ENCODE measurements around the gene DPPA3. TPM values are rescaled to one million over a fixed set of nuclear protein-coding genes. Genes with fewer than 3 reads are reported as not detected.
"Not testable (repeated sequence)": the region's sequence is repeated elsewhere in the genome, so short reads cannot be mapped to it uniquely, and the experiment has no call there.

The DPPA3 gene
- total RNA-seq, 4 donors from 2014 or later = not detected

GRCh38 chr12:7716381-7716780, 5.1 kb downstream of the DPPA3 start:
- no peak for DNase-seq
- H3K4me3 ChIP-seq = no peak overlapping the region

GRCh38 chr12:7719946-7720730, 8.9 kb downstream of the DPPA3 start:
- no peak for DNase-seq
- TF ChIP-seq, protein P1, sequence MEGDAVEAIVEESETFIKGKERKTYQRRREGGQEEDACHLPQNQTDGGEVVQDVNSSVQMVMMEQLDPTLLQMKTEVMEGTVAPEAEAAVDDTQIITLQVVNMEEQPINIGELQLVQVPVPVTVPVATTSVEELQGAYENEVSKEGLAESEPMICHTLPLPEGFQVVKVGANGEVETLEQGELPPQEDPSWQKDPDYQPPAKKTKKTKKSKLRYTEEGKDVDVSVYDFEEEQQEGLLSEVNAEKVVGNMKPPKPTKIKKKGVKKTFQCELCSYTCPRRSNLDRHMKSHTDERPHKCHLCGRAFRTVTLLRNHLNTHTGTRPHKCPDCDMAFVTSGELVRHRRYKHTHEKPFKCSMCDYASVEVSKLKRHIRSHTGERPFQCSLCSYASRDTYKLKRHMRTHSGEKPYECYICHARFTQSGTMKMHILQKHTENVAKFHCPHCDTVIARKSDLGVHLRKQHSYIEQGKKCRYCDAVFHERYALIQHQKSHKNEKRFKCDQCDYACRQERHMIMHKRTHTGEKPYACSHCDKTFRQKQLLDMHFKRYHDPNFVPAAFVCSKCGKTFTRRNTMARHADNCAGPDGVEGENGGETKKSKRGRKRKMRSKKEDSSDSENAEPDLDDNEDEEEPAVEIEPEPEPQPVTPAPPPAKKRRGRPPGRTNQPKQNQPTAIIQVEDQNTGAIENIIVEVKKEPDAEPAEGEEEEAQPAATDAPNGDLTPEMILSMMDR (IDR thresholded peaks at IDR 0.05) = no peak
- no peak for TF ChIP-seq POLR2A (IDR thresholded peaks at IDR 0.05)
- Histone ChIP-seq H3K9me3 (no peaks in the 10 kb centered on the region), H3K27me3 (no peaks in the 10 kb centered on the region), H3K27ac (no peak overlapping the region), H3K4me3 (no peak overlapping the region), H3K36me3 (no peaks in the 10 kb centered on the region), H3K4me1 (no peaks in the 10 kb centered on the region)

More at GRCh38 chr12:7716381-7716780, 5.1 kb downstream of the DPPA3 start:
- no peaks in the 10 kb centered on the region for H3K27me3 ChIP-seq
- no peak overlapping the region for H3K27ac ChIP-seq
- H3K4me1 ChIP-seq = no peaks in the 10 kb centered on the region
- no peaks in the 10 kb centered on the region for H3K36me3 ChIP-seq
- no peak for TF ChIP-seq POLR2A (IDR thresholded peaks at IDR 0.05)
- TF ChIP-seq, protein P1 (IDR thresholded peaks at IDR 0.05) = peak in 3 of 6 experiments; percentile 11 to 31 (median 18)
- H3K9me3 ChIP-seq = no peaks in the 10 kb centered on the region

DNA sequence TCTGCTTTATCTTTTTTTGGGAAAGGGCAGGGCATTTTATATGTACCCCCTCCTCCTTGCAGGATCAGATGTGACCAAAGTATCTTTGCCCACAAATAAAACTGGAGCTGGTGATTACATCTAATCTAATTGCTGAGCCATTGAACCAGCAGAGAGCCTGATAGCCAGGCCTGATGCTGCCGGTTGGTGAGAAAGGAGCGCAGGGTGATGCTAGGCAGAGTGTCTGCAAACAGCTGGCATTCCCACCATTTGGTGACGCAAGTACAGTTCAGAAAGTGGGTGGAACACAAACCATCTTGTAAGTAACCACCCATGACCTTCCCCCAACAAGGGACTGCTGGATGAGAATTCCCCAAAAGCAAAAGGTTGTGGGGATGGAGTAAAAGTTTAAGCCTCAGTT, 12.7 kb downstream of the DPPA3 start:
- TF ChIP-seq, protein P1 (IDR thresholded peaks at IDR 0.05) = no peak
- no peak for TF ChIP-seq POLR2A (IDR thresholded peaks at IDR 0.05)
- no peak overlapping the region for H3K4me3 ChIP-seq
- no peaks in the 10 kb centered on the region for H3K9me3 ChIP-seq
- no peaks in the 10 kb centered on the region for H3K36me3 ChIP-seq
- no peaks in the 10 kb centered on the region for H3K4me1 ChIP-seq
- no peaks in the 10 kb centered on the region for H3K27me3 ChIP-seq
- no peak overlapping the region for H3K27ac ChIP-seq
- DNase-seq = no peak

- DNase-seq = no peak
These were observed 18.5 kb downstream of the DPPA3 start for GRCh38 chr12:7729746-7730145.

DNA sequence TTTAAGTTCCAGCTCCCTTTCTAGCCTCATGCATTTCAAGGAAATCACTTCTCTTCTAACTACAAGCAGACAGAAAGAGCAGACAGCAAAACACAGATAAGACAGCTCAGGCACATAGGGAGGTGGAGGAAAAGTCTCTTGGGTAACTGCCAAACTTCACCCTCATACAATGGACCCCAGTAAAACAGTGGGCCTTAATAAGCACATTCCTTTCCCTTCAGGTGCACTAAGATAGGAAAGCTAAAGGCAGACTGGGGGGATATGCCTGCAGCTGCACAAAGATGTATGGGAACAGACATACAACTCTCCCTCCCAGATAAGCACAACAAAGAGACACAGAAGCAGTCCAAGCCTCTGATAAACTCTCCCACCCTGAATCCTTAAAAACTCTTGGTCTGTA, 19.8 kb downstream of the DPPA3 start:
- H3K27me3 ChIP-seq, H3K9me3 ChIP-seq, H3K4me3 ChIP-seq, H3K36me3 ChIP-seq, DNase-seq, H3K27ac ChIP-seq, H3K4me1 ChIP-seq: not testable (repeated sequence)

More at GRCh38 chr12:7729746-7730145, 18.5 kb downstream of the DPPA3 start:
- Histone ChIP-seq H3K27me3 (no peaks in the 10 kb centered on the region), H3K4me3 (no peak overlapping the region), H3K36me3 (no peaks in the 10 kb centered on the region), H3K9me3 (no peaks in the 10 kb centered on the region), H3K4me1 (no peaks in the 10 kb centered on the region), H3K27ac (no peak overlapping the region)
- TF ChIP-seq, protein P1 (IDR thresholded peaks at IDR 0.05) = no peak
- no peak for TF ChIP-seq POLR2A (IDR thresholded peaks at IDR 0.05)

- Histone ChIP-seq H3K27me3 (no peaks in the 10 kb centered on the region), H3K36me3 (no peaks in the 10 kb centered on the region), H3K4me1 (no peaks in the 10 kb centered on the region), H3K9me3 (no peaks in the 10 kb centered on the region), H3K27ac (no peak overlapping the region), H3K4me3 (no peak overlapping the region)
- no peak for TF ChIP-seq POLR2A (IDR thresholded peaks at IDR 0.05)
- TF ChIP-seq, protein P1 (IDR thresholded peaks at IDR 0.05) = no peak
- no peak for DNase-seq
These were observed 20.3 kb downstream of the DPPA3 start for GRCh38 chr12:7731486-7731885.
